GM15510 (cell line): ENCODE measurements around the gene ALPG.
"Not testable (repeated sequence)": the region's sequence is repeated elsewhere in the genome, so short reads cannot be mapped to it uniquely, and the experiment has no call there.

Experiments used
- POLR2A ChIP-seq: IDR thresholded peaks from 3 replicates; pipeline ENCODE4 v1.6.1; 2011; ENCODE audit warnings: borderline replicate concordance; ENCODE audit not compliant: insufficient read length; ENCODE audit errors: extremely low read depth

ALPG gene

DNA sequence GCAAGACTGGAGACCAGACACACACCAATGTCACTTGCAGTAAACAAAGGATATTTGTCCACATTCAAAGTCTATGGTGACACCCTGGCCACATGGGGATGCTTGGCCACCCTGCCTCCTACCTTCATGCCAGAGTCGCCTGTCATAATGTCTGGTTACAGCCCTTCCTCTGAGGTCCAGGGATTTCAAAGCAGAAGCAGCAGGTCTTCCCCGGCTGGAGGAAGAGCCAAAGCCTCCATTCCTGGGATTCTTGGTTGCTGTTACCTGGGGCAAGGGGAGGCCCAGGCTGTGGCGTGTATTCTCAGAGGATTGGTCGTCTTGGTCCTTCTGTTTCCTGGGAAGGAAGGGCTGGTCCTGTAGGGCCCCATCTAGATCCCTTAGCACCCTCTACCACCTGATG is 30.4 kb upstream of the ALPG start:
- no peak for TF ChIP-seq POLR2A

DNA sequence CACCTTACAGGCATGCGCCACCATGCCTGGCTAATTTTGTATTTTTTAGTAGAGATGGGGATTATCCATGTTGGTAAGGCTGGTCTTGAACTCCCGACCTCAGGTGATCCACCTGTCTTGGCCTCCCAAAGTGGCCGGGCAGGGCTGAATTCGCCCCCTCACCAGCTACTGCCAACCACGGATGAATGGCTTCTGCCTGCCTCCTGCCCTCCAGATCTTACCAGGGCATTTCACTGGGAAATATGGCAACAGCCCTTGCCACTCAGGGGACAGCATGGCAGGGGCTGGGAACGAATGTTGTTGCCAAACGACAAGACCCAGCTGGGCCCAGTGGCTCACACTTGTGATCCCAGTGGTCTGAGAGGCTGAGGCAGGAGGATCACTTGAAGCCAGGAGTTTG is 29.9 kb upstream of the ALPG start:
- TF ChIP-seq POLR2A = no peak

DNA sequence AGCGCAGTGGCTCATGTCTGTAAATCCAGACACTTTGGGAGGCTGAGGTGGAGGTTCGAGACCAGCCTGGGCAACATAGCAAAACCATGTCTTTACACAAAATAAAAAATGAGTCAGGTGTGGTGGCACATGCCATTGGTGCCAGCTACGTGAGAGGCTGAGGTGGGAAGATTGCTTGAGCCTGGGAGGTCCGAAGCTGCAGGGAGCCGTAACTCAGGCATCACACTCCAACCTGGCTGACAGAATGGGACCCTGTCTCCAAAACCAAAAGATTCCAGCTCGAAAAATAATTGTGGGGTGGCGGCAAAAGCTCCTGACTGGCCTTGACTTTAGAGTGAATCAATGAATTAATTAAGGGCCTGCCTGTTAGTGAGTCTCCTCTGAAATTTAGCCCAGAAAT is 29.3 kb upstream of the ALPG start:
- TF ChIP-seq POLR2A = no peak

DNA sequence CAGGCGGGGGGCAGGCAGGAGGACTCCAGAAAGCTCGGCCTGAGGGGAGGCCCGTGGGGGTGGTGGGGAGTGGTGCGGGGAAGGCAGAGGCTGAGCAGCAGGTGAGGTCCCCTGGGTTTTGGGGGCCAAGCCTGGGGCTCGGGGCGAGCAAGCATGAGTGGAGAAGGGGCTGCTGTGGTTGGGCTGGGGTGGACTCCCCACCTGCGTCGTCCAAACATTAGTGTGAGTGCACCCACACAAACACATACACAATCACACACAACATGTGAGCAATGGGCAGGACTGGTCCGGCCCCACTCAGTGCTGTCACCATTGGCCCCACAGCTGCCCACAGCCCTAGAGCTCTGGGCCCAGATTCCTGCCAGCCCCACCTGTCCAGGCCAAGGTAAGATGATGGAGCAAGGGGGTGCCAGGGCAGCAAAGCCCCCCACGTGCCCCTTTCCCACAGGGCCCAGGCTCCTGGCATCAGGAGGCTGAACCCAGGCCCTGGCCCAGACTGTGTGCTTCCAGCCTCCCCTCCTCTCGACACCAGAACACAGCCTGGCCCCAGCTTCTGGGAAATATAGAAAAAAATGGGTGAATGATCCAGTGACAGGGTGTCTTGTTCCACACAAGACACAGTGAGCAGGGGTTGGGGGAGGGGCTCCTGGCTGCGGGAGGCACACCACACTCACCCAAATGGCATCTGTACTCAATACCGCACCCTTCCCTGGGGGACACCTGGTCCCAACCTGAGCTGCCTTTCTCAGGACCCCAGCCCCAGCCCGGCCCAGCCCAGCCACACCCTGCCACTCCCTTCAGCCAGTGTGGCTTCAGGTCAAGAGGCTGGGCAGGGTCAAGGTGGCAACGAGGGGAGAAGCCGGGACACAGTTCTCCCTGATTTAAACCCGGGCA is 28.6 kb upstream of the ALPG start:
- TF ChIP-seq POLR2A = no peak

DNA sequence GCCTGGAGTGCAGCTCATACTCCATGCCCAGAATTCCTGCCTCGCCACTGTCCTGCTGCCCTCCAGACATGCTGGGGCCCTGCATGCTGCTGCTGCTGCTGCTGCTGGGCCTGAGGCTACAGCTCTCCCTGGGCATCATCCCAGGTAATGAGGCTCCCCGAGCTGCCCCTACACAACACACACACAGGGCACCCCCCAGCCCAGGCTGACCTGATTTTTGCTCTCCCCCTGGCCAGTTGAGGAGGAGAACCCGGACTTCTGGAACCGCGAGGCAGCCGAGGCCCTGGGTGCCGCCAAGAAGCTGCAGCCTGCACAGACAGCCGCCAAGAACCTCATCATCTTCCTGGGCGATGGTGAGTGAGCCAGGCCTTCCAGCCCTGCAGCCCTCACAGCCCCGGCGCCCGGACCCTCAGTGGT is 27.9 kb upstream of the ALPG start, which contains the start of gene ALPP:
ALPP (plus strand) TSS at position 17 of the 417 bp plus-strand sequence; CDS start at position 69, 52 bp downstream.
- TF ChIP-seq POLR2A = not testable (repeated sequence)

DNA sequence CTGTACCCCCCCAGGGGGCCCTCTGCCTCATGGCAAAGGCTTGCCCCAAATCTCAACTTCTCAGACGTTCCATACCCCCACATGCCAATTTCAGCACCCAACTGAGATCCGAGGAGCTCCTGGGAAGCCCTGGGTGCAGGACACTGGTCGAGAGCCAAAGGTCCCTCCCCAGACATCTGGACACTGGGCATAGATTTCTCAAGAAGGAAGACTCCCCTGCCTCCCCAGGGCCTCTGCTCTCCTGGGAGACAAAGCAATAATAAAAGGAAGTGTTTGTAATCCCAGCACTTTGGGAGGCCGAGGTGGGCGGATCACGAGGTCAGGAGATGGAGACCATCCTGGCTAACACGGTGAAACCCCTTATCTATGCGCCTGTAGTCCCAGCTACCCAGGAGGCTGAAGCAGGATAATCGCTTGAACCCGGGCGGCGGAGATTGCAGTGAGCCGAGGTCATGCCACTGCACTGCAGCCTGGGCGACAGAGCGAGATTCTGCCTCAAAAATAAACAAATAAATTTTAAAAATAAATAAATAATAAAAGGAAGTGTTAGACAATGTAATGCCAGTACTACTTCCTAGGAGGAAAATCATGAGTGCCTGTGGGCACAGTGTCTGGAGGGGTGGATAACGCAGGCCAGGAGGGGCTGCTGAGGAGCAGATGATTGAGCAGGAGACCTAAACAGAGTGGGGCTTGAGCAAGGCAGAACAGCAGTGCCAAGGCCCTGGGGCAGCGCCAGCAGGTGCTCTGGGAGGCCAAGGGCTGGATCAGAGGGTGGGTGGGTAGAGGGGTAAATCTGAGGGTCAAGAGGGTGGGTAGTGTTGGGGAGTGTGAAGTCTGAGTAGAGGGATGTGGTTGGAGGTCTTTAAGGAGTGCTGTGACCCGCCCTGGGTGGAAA is 24.1 kb upstream of the ALPG start:
- TF ChIP-seq POLR2A = no peak

DNA sequence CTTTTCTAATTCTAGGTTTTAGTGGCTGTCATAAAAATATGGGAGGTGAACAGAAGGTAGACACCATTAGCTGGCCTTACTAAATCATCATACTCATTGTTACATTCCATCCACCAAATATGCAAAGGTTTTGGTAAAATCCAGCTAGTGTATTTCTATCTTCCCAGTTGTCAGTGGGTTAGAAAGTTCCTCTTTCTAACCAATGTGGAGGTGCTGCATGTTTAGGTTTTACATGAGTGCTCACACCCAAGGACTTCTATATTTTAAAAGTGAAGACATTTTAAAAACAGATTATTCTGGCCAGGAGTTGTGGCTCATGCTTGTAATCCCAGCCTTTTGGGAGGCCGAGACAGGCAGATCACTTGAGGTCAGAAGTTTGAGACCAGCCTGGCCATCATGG is 22.2 kb upstream of the ALPG start:
- no peak for TF ChIP-seq POLR2A

DNA sequence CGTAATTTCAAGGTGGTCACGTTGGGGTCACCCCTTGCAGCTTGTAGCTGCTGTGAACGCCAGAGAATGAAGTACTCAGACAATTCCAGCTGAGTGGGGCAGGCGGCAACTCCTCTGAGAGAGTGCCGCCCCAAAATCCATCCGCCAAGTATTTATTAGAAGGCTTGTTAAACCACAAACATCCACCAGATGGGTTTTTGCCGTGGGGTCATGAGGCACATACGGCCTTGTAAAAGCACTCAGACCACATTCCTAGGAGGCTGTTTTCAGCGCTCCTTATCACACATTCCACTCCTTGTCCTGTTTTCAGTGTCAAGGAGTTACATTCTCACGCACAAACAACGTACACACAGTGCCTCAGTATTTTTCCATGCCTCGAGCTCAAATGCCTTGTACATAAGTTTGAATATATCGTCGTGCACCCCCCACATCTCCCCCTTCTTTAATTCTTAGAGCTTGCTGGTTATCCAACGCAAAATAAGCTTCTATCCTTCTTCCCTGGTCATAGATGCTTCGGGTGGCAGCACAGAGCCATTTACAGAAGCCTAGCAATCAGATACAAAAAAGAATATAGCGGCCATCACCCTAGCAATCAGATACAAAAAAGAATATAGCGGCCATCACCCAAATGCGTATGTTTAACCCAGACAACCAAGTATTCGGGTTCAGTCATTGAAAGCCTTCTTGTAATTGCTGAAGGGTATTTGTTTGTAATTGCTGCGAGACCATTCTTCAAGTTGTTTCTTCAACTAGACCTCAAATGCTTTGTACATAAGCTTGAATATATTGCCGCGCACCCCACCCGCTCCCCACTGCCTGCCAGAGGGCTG is 20.8 kb upstream of the ALPG start:
- no peak for TF ChIP-seq POLR2A

DNA sequence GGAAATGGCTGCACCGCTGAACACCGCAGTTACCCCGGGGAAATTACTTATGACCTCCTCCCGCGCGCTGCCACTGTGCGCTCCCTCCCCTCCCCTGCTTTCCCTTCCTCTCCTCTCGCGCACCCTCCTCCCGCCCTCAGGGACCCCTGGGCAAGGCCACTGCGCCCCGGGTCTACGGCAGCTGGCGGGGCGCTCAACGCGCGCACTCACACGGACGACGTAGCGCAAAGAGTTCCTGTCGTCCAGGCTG is 20.2 kb upstream of the ALPG start:
- no peak for TF ChIP-seq POLR2A

DNA sequence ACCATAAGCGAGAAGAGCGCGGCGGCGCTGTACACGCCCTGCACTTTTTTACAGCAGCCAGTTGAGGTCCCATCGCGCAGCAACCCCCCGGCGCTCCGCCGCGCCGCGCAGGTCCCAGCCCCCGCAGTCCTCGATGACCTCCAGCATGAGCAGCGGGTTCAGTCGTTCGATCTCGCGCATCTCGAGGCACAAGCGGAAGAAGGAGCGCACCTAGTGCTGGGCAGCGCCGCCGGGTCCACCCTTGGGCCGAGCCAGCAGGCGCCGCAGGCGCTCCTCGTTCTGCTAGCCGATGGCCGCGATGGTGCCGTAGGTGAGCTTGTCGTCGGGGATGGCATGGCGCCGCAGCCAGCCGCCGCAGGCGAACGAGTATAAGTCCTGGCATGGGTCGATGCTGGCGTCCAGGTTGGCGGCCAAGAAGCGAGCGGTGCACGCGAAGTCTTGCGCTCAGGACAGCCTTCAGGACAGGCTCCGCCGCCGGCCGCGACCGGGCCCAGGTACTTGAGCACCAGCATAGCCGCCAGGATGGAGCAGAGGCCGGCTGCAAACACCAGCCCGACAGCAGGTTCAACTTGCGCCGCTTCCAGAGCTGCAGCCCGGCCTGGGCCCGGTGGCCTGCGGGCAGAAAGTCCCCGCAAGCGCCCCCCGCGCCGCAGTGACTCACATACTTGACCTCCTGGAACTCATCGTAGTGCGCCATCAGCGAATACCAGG is 19.7 kb upstream of the ALPG start:
- TF ChIP-seq POLR2A = no peak

DNA sequence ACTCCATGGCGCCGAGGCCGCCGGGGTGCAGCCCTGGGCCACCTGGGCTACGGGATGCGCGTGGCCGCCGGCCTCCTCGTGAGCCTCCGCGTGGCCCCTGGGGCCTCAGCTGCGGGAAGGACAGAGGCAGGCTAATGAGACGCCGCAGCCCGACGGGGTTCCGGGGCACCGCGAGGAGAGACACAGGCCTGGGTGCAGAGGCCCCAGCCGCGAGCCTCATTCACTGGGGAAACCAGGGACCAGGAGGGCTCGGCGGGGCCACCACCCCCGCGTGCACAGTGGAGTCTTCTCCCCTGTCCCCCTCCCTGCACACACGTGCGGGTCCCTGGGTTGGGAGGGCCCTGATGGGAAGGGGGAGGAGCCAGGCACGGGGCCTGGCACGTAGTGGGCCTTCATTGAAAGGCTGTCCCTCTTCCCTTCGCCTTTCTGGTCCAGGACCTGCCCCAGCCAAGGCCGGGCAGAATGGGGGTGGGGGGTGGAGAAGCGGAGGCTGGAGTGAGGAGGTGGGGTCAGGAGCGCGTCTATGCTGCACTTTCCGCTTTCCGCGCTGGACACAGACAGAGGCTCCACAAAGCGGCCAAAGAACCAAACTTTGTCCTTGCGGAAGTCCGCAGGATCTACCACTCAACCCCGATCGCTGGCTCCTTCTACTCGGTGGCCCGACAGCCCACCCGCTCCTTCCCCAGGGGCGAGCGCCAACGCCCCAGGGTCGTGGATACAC is 19.0 kb upstream of the ALPG start:
- no peak for TF ChIP-seq POLR2A

DNA sequence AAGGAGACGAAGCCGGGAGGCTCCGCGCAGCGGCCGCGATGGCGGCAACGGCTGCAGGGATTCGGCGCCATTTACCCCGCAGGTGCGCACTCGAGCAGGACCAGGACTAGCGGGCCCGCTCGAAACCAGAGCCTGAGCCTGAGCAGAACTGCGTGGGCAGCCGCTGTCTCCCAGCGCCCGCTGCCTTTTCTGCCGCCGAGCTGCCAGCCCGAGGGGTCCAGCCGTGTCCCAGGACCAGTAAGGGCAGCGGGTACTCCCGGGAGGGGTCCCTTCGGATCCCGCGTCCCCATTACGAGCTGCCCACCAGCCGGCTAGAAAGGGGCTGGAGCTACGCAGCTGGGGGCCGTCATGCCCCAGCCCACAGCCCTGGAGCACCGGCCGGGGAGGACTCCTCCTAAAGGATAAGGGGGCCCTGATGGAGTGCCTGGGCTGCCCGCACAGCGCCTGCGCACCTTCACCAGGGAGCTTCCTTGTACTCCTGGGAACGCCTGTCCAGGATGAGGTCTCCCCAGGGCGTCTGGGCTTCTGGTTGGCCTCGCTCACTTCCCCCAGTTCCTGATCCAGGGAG is 18.2 kb upstream of the ALPG start:
- TF ChIP-seq POLR2A = no peak

DNA sequence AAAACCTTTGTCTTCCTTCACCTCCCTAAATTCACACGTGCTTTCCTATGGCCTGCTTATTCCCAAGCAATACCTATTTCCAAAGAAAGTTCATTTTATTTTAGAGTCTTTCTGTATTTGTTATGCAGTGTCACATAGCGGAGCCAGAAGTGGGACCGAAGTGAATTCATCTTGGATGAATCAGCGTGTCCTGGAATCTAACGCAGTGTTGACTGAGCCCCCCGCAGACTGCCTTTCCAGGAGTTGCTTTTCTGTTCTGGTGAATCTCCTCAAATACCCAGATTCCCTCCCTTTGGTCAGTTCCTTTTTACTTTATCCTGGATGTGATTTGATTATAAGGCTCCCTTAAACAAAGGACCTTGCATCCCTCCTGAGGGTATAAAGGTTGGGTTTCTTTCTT is 17.3 kb upstream of the ALPG start:
- TF ChIP-seq POLR2A = no peak

DNA sequence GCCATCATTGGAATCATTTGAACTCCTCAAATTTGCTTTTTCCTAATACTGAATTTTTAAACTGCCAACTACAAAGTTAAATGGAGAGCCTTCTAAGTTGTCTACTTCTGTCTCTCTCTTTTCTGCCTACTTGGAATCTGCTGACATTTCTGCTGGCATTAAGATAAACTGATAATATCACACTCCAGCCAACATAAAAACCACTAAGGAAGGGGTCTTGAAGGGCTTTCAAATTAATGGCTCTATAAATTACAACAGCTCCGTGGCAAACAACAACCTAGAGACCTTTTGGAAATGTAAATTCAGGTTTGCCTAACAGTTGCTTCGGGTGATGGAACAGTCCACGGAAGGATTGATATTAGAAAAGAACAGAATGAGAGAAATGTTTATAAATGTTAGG is 16.0 kb upstream of the ALPG start:
- no peak for TF ChIP-seq POLR2A

DNA sequence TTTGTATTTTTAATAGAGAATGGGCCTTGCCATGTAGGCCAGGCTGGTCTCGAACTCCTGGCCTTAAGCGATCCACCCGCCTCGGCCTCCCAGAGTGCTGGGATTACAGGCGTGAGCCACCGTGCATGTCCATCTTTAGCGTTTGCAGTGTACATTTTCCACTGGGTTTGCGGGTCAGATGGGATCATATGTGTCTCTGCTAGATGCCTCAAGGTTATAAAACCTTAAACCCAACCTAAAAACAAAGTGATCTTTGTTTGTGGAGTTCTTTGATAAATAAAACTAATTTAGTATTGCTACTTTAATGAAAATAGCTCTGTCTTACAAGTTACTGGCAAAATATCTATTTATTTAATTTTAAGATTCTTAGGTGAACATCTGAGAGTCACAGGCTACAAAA is 13.1 kb upstream of the ALPG start:
- TF ChIP-seq POLR2A = no peak
